Heart right ventricle (tissue), 16 donors: ENCODE measurements around the gene SLC12A2. TPM values are rescaled to one million over a fixed set of nuclear protein-coding genes. Genes with fewer than 3 reads are reported as not detected.

Source experiments
- ATAC-seq, 8 donors: fragments of 200-7000 bp; cut with Tn5 transposase; one replicate each; pipeline ENCODE4 v1.9.1; 2020; ENCODE audit warnings: mild to moderate bottlenecking in 8 of 8, moderate library complexity in 8 of 8, moderate number of reproducible peaks in 1 of 8
- DNase-seq, 2 donors: peaks; one replicate each; pipeline ENCODE4 v3.0.0-alpha.2; 2020
- H3K27ac ChIP-seq, 10 donors: fragments of 200-600 bp; sonication (generic) in 2 of 10; one replicate each; pipeline versions ENCODE4 v1.5.0 to v1.8.0; 2020 to 2022; ENCODE audit warnings: mild to moderate bottlenecking in 3 of 10
- H3K27me3 ChIP-seq, 7 donors: fragments of 200-600 bp; one replicate each; pipeline ENCODE4 v1.8.0; 2021 to 2022; ENCODE audit warnings: mild to moderate bottlenecking in 2 of 7
- H3K36me3 ChIP-seq, 9 donors: fragments of 200-600 bp; sonication (generic) in 1 of 9; one replicate each; pipeline versions ENCODE4 v1.5.0 to v1.8.0; 2020 to 2022; ENCODE audit warnings: mild to moderate bottlenecking in 2 of 9
- H3K4me1 ChIP-seq, 9 donors: fragments of 200-600 bp; sonication (generic) in 1 of 9; one replicate each; pipeline versions ENCODE4 v1.5.0 to v1.8.0; 2020 to 2022; ENCODE audit warnings: mild to moderate bottlenecking in 4 of 9
- H3K4me3 ChIP-seq, 10 donors: fragments of 200-600 bp; sonication (generic) in 2 of 10; one replicate each; pipeline versions ENCODE4 v1.5.0 to v1.8.0; 2020 to 2022; ENCODE audit warnings: mild to moderate bottlenecking in 7 of 10, moderate library complexity in 2 of 10
- H3K9me3 ChIP-seq, 11 donors: fragments of 200-600 bp in 10 of 11; sonication (generic) in 2 of 11; one replicate each; pipeline versions ENCODE4 v1.5.0 to v1.8.0; 2013 to 2022; ENCODE audit warnings: mild to moderate bottlenecking in 2 of 11, control low read depth in 1 of 11, moderate library complexity in 1 of 11
- CTCF ChIP-seq, 9 donors: fragments of 200-600 bp; sonication (generic) in 2 of 9; IDR thresholded peaks; one replicate each; pipeline versions ENCODE4 v1.5.0 to v1.8.0; 2021 to 2022; ENCODE audit warnings: antibody characterized with exemption in 9 of 9, mild to moderate bottlenecking in 5 of 9, moderate library complexity in 1 of 9
- WGBS, 2 donors: extraction: QIAGEN DNeasy Blood & Tissue Kit; methylation state at CpG; one replicate each; pipeline ENCODE4 v1.1.7; 2013; ENCODE audit warnings: inconsistent platforms in 1 of 2; 5-methylcytosine and 5-hydroxymethylcytosine counted together
- intact Hi-C, 10 donors: fragments of 100-400 bp; cut with DNase I; formaldehyde crosslinking; loops; one replicate each; pipeline versions ENCODE4 v1.11.1 to v1.14.2; 2022
- polyA plus RNA-seq, 2 donors: library from polyadenylated mRNA; stranded (reverse); fragments of 200-250 nt; gene quantifications; one replicate each; pipeline ENCODE4 v1.2.3, GENCODE V29; 2013
- total RNA-seq, 10 donors: library from RNA; stranded (reverse); fragmentation: NEBNext Ultra II Directional in 3 of 10; extraction: Animal tissue kit (Norgen Biotek cat#: 25700) in 3 of 10; gene quantifications; one replicate each; pipeline versions ENCODE4 v1.2.1 to v1.2.4, GENCODE V29; 2021 to 2023
- donor health status: Arrhythmogenic right ventricular cardiomyopathy.
- donor health status: ischemic (EF 13 %, LVEDD 7.1; RV severe dilation, severe dysfunction).
- donor health status: healthy with polysubstance abuse.
- donor health status: DM: no; HTN: yes; CAD: no.
- donor health status: DM: no; HTN: no; CAD: no.
- donor health status: ischemic (EF 25% LVEDD 6.9; RV normal size, moderate dysfunction).
- donor health status: ischemic (EF 25% LVEDD 5.7; RV mildly dilated, moderate dysfunction).
- donor health status: healthy.
- donor health status: DM: yes; HTN: yes; CAD: no.
- donor health status: Ischemic cardiomyopathy.
- donor health status: ischemic (EF 35%, LVEDD 5.7; RV mildly dilated, moderate dysfunction).
- donor health status: nonischemic (EF 11% LVEDD 7.7; RV severe dilation, severe dysfunction).
- donor health status: DM: yes; HTN: yes; CAD: no.
- donor health status: PGD.
- donor health status: ischemic (EF 29% LVEDD 5.4; RV normal size, mild dysfunction).
- donor health status: nonischemic (EF 23%, LVEDD 6.1; RV moderate dilation, normal function).

The SLC12A2 gene
- total and polyA plus RNA-seq, 12 donors = 2.5 to 23.0 (median 15.4) TPM

GRCh38 chr5:128237546-128237945 lies 154.0 kb downstream of the SLC12A2 start:
- Histone ChIP-seq H3K9me3 (peaks cover 0 to 11% (median 0%) of the 10 kb centered on the region in 11 donors), H3K36me3 (no peaks in the 10 kb centered on the region), H3K27ac (no peak overlapping the region), H3K4me1 (peaks cover 0 to 10% (median 0%) of the 10 kb centered on the region in 9 donors), H3K4me3 (no peak overlapping the region), H3K27me3 (no peaks in the 10 kb centered on the region)
- DNase-seq = no peak
- TF ChIP-seq CTCF (IDR thresholded peaks at IDR 0.05) = no peak
- 45 to 53% methylated on average over 8 of the region's 8 CpGs for WGBS, 2 donors
- intact Hi-C loops = no loop called here
- ATAC-seq = no peak
